ENCODE measurements around the gene MRPS34.

MRPS34 gene

GRCh38 chr16:1727651-1728624 lies 45.0 kb downstream of the MRPS34 start:
- DNase-seq (ENCODE audit: low read depth) = no peak

GRCh38 chr16:1726661-1727502 lies 46.1 kb downstream of the MRPS34 start:
- DNase-seq (ENCODE audit: low read depth) = no peak

GRCh38 chr16:1724491-1724890 lies 48.4 kb downstream of the MRPS34 start:
- no peak for DNase-seq (ENCODE audit: low read depth)

GRCh38 chr16:1723450-1724147 lies 49.3 kb downstream of the MRPS34 start:
- peak; percentile 31 for DNase-seq (ENCODE audit: low read depth)
